HG03135 (cell line): ENCODE results near the gene KIF6.
"Not testable (repeated sequence)": the region's sequence is repeated elsewhere in the genome, so short reads cannot be mapped to it uniquely, and the experiment has no call there.

Experiments
- ATAC-seq: cut with Tn5 transposase; IDR thresholded peaks from one replicate; pipeline ENCODE4 v1.9.1; 2021; ENCODE audit warnings: mild to moderate bottlenecking, moderate library complexity; ENCODE audit not compliant: unreplicated experiment

KIF6 gene

GRCh38 chr6:39707962-39708683 lies 17.1 kb downstream of the KIF6 start:
- ATAC-seq, result no peak

- no peak for ATAC-seq
Measured at GRCh38 chr6:39706819-39707335, 18.3 kb downstream of the KIF6 start.

GRCh38 chr6:39702265-39702664 lies 22.9 kb downstream of the KIF6 start:
- ATAC-seq, result no peak

- ATAC-seq, result no peak
Measured at GRCh38 chr6:39700362-39700761, 24.8 kb downstream of the KIF6 start.

- ATAC-seq, result no peak
Measured at GRCh38 chr6:39698789-39699188, 26.4 kb downstream of the KIF6 start.

GRCh38 chr6:39696986-39697788 lies 28.0 kb downstream of the KIF6 start:
- ATAC-seq, result no peak

GRCh38 chr6:39695447-39695846 lies 29.8 kb downstream of the KIF6 start:
- no peak for ATAC-seq

- ATAC-seq, result no peak
Measured at GRCh38 chr6:39693206-39693605, 32.0 kb downstream of the KIF6 start.

- ATAC-seq, result no peak
Measured at GRCh38 chr6:39688494-39688893, 36.7 kb downstream of the KIF6 start.

- ATAC-seq, result no peak
Measured at GRCh38 chr6:39686976-39687375, 38.2 kb downstream of the KIF6 start.

GRCh38 chr6:39685938-39686337 lies 39.3 kb downstream of the KIF6 start:
- no peak for ATAC-seq

- ATAC-seq, result no peak
Measured at GRCh38 chr6:39685489-39685826, 39.8 kb downstream of the KIF6 start.

- no peak for ATAC-seq
Measured at GRCh38 chr6:39684790-39685488, 40.3 kb downstream of the KIF6 start.

- no peak for ATAC-seq
Measured at GRCh38 chr6:39681674-39682121, 43.5 kb downstream of the KIF6 start.

- no peak for ATAC-seq
Measured at GRCh38 chr6:39678914-39679313, 46.3 kb downstream of the KIF6 start.

- not testable (repeated sequence) for ATAC-seq
Measured at GRCh38 chr6:39677318-39677717, 47.9 kb downstream of the KIF6 start.

- no peak for ATAC-seq
Measured at GRCh38 chr6:39670519-39670918, 54.7 kb downstream of the KIF6 start.

GRCh38 chr6:39669973-39670342 lies 55.2 kb downstream of the KIF6 start:
- no peak for ATAC-seq

GRCh38 chr6:39669207-39669972 lies 55.8 kb downstream of the KIF6 start:
- no peak for ATAC-seq

GRCh38 chr6:39666706-39667489 lies 58.3 kb downstream of the KIF6 start:
- no peak for ATAC-seq
